Esophagus muscularis mucosa (tissue), 4 donors: ENCODE results near the gene PKD2L1. TPM values are rescaled to one million over a fixed set of nuclear protein-coding genes. Genes with fewer than 3 reads are reported as not detected.

Experiments used
- DNase-seq: peaks from one replicate; pipeline ENCODE4 v3.0.0-alpha.2; 2017; ENCODE audit errors: extremely low spot score
- H3K27ac ChIP-seq, 4 donors: fragments of 200-600 bp; sonication (generic); replicated peaks in 1 of 4; 1 replicate in 3 of 4; 2 replicates in 1 of 4; pipeline ENCODE4 v1.5.1; 2016 to 2019; ENCODE audit warnings: mild to moderate bottlenecking in 1 of 4
- H3K27me3 ChIP-seq, 4 donors: fragments of 200-600 bp; sonication (generic); one replicate each; pipeline versions ENCODE4 v1.5.1 to v1.6.0; 2016 to 2019
- H3K36me3 ChIP-seq, 4 donors: fragments of 200-600 bp; sonication (generic); one replicate each; pipeline ENCODE4 v1.5.1; 2016 to 2019
- H3K4me1 ChIP-seq, 4 donors: fragments of 200-600 bp; sonication (generic); one replicate each; pipeline ENCODE4 v1.5.1; 2016 to 2019
- H3K4me3 ChIP-seq, 4 donors: fragments of 200-600 bp; sonication (generic); 1 replicate in 2 of 4; 2 replicates in 2 of 4; pipeline ENCODE4 v1.5.1; 2016 to 2019; ENCODE audit warnings: mild to moderate bottlenecking in 4 of 4, moderate library complexity in 1 of 4
- H3K9me3 ChIP-seq, 4 donors: fragments of 200-600 bp; sonication (generic); 1 replicate in 3 of 4; 2 replicates in 1 of 4; pipeline ENCODE4 v1.5.1; 2016 to 2019
- CTCF ChIP-seq, 3 experiments: fragments of 200-600 bp in 2 of 3; fragments of 450-650 bp in 1 of 3; sonication (generic) in 2 of 3; IDR thresholded peaks; one replicate each; pipeline ENCODE4 v1.5.1; 2017 to 2019; ENCODE audit warnings: antibody characterized with exemption in 3 of 3, mild to moderate bottlenecking in 2 of 3, moderate library complexity in 1 of 3
- EP300 ChIP-seq: sonication (generic); formaldehyde crosslinking; IDR thresholded peaks from one replicate; pipeline ENCODE4 v1.6.1; 2017; ENCODE audit warnings: antibody characterized with exemption
- POLR2A ChIP-seq: fragments of 450-650 bp; IDR thresholded peaks from one replicate; pipeline ENCODE4 v1.6.1; 2017; ENCODE audit warnings: antibody characterized with exemption, moderate library complexity, mild to moderate bottlenecking, low read depth
- POLR2AphosphoS5 ChIP-seq, 2 donors: sonication (generic); formaldehyde crosslinking; IDR thresholded peaks; one replicate each; pipeline ENCODE4 v1.6.1; 2017; ENCODE audit warnings: antibody characterized with exemption in 2 of 2
- WGBS: methylation state at CpG from one replicate; pipeline ENCODE4 v1.1.5; 2018; 5-methylcytosine and 5-hydroxymethylcytosine counted together
- intact Hi-C: fragments of 100-400 bp; cut with DNase I; formaldehyde crosslinking; loops from one replicate; pipeline ENCODE4 v1.15.1; 2023
- total RNA-seq, 4 donors: library from RNA; depleted of rRNA; stranded (reverse); fragments of >200 nt; gene quantifications; one replicate each; pipeline versions ENCODE4 v1.1.0 to v1.2.1, GENCODE V29; 2016

PKD2L1 gene
- total RNA-seq, 4 donors from 2014 or later: not detected

- WGBS: 3% methylated on average over 42 of the region's 49 CpGs
- Histone ChIP-seq H3K4me1 (peaks cover 17 to 35% (median 31%) of the 10 kb centered on the region in 4 donors), H3K27ac (peak within 1 kb of the TSS; percentile 78 to 89 (median 86)), H3K4me3 (peak within 1 kb of the TSS; percentile 81 to 97 (median 93)), H3K36me3 (peaks cover 0 to 5% (median 0%) of the 10 kb centered on the region in 4 donors), H3K9me3 (no peaks in the 10 kb centered on the region), H3K27me3 (no peaks in the 10 kb centered on the region)
- intact Hi-C loops: no loop called here
- TF ChIP-seq POLR2A: no peak
- peak in 1 of 3 experiments; percentile 28 for TF ChIP-seq CTCF (IDR thresholded peaks at IDR 0.05)
- peak; percentile 87 to 94 for TF ChIP-seq POLR2AphosphoS5 (IDR thresholded peaks at IDR 0.05)
- no peak for TF ChIP-seq EP300
- peak; percentile 97 for DNase-seq
Measured at GRCh38 chr10:100267239-100268104, 62.6 kb downstream of the PKD2L1 start, which contains the start of gene CWF19L1. Gene CWF19L1 (minus strand): TSS chr10:100267638. CDS start chr10:100267593, 45 bp downstream.

GRCh38 chr10:100265821-100266485 is 64.1 kb downstream of the PKD2L1 start:
- TF ChIP-seq POLR2A (no peak), EP300 (no peak), CTCF (IDR thresholded peaks at IDR 0.05) (no peak), POLR2AphosphoS5 (IDR thresholded peaks at IDR 0.05) (no peak)
- DNase-seq: no peak
- H3K4me3 ChIP-seq: peak overlapping the region; percentile 81 to 97 (median 93)
- H3K27ac ChIP-seq: no peak overlapping the region
- 89% methylated on average over 15 of the region's 15 CpGs for WGBS
- peaks cover 0 to 16% (median 4%) of the 10 kb centered on the region in 4 donors for H3K36me3 ChIP-seq
- H3K4me1 ChIP-seq: peaks cover 17 to 35% (median 31%) of the 10 kb centered on the region in 4 donors
- no peaks in the 10 kb centered on the region for H3K9me3 ChIP-seq
- no peaks in the 10 kb centered on the region for H3K27me3 ChIP-seq
- intact Hi-C loops: no loop called here

- TF ChIP-seq EP300: no peak
- TF ChIP-seq POLR2AphosphoS5 (IDR thresholded peaks at IDR 0.05): no peak
- WGBS: 89% methylated on average over 3 of the region's 3 CpGs
- H3K4me3 ChIP-seq: no peak overlapping the region
- no peaks in the 10 kb centered on the region for H3K9me3 ChIP-seq
- DNase-seq: no peak
- no peak overlapping the region for H3K27ac ChIP-seq
- no peaks in the 10 kb centered on the region for H3K4me1 ChIP-seq
- intact Hi-C loops: no loop called here
- H3K36me3 ChIP-seq: peaks cover 51 to 100% (median 87%) of the 10 kb centered on the region in 4 donors
- H3K27me3 ChIP-seq: no peaks in the 10 kb centered on the region
Measured at GRCh38 chr10:100254191-100254590, 75.8 kb downstream of the PKD2L1 start.

GRCh38 chr10:100253041-100253440 is 77.0 kb downstream of the PKD2L1 start:
- WGBS: 94% methylated on average over 5 of the region's 5 CpGs
- DNase-seq: no peak
- intact Hi-C loops: no loop called here
- no peaks in the 10 kb centered on the region for H3K27me3 ChIP-seq
- no peak overlapping the region for H3K4me3 ChIP-seq
- H3K4me1 ChIP-seq: no peaks in the 10 kb centered on the region
- H3K36me3 ChIP-seq: peaks cover 54 to 100% (median 89%) of the 10 kb centered on the region in 4 donors
- H3K9me3 ChIP-seq: no peaks in the 10 kb centered on the region
- no peak for TF ChIP-seq EP300
- no peak for TF ChIP-seq POLR2AphosphoS5 (IDR thresholded peaks at IDR 0.05)
- no peak for TF ChIP-seq CTCF (IDR thresholded peaks at IDR 0.05)
- no peak for TF ChIP-seq POLR2A
- no peak overlapping the region for H3K27ac ChIP-seq

- Histone ChIP-seq H3K27ac (no peak overlapping the region), H3K27me3 (no peaks in the 10 kb centered on the region), H3K36me3 (peaks cover 66 to 100% (median 89%) of the 10 kb centered on the region in 4 donors), H3K4me3 (no peak overlapping the region), H3K4me1 (peaks cover 0 to 4% (median 0%) of the 10 kb centered on the region in 4 donors), H3K9me3 (no peaks in the 10 kb centered on the region)
- 97% methylated on average over 7 of the region's 7 CpGs for WGBS
- intact Hi-C loops: no loop called here
- DNase-seq: no peak
- TF ChIP-seq EP300: no peak
- TF ChIP-seq POLR2AphosphoS5 (IDR thresholded peaks at IDR 0.05): no peak
- no peak for TF ChIP-seq POLR2A
- TF ChIP-seq CTCF (IDR thresholded peaks at IDR 0.05): no peak
Measured at GRCh38 chr10:100248820-100249219, 81.2 kb downstream of the PKD2L1 start.
